B cell (primary cell): Measurements from ENCODE around the gene AFTPH. TPM values are rescaled to one million over a fixed set of nuclear protein-coding genes. Genes with fewer than 3 reads are reported as not detected.

Experiments
- ATAC-seq: fragments of 200-7000 bp; cut with Tn5 transposase; one replicate; pipeline ENCODE4 v1.10.0; 2021; ENCODE audit warnings: low read depth, mild to moderate bottlenecking, moderate number of reproducible peaks, moderate library complexity
- CTCF ChIA-PET: fragments of 350-600 bp; sonication (Branson Sonifier 250); formaldehyde crosslinking; loops from one replicate; lab custom pipeline; 2021; ENCODE audit warnings: antibody characterized with exemption, inconsistent platforms; lab: Charles Lee
- POLR2A ChIA-PET: fragments of 350-600 bp; sonication (Branson Sonifier 250); formaldehyde crosslinking; loops from one replicate; lab custom pipeline; 2021; ENCODE audit warnings: antibody characterized with exemption; lab: Charles Lee
- DNase-seq: peaks from one replicate; pipeline ENCODE4 v3.0.0; 2013
- H2AFZ ChIP-seq: 2 replicates; pipeline ENCODE4 v1.6.1; 2012; ENCODE audit warnings: mild to moderate bottlenecking, low read depth, low read length; ENCODE audit not compliant: insufficient read depth, poor library complexity, severe bottlenecking
- H3K27ac ChIP-seq, 2 donors: 1 replicate in 1 of 2; 2 replicates in 1 of 2; pipeline ENCODE4 v1.5.1; 2012 to 2013; ENCODE audit warnings: low read length in 2 of 2, mild to moderate bottlenecking in 2 of 2, moderate library complexity in 1 of 2
- H3K27me3 ChIP-seq, 4 experiments: fragments of 200-600 bp in 1 of 4; sonication (generic) in 1 of 4; replicated peaks in 1 of 4; 1 replicate in 2 of 4; 2 replicates in 2 of 4; pipeline versions ENCODE4 v1.6.1 to v1.7.0; 2013 to 2016; ENCODE audit warnings: low read length in 3 of 4, mild to moderate bottlenecking in 2 of 4, mixed read lengths in 1 of 4, moderate library complexity in 1 of 4; ENCODE audit not compliant: insufficient read depth in 4 of 4, control insufficient read depth in 3 of 4; ENCODE audit errors: control extremely low read depth in 1 of 4
- H3K36me3 ChIP-seq, 2 experiments: replicated peaks in 1 of 2; 1 replicate in 1 of 2; 2 replicates in 1 of 2; pipeline versions ENCODE4 v1.6.1 to v1.7.1; 2013; ENCODE audit warnings: low read length in 1 of 2; ENCODE audit not compliant: insufficient read depth in 2 of 2, control insufficient read depth in 1 of 2; ENCODE audit errors: control extremely low read depth in 1 of 2, extremely low read depth in 1 of 2
- H3K4me1 ChIP-seq, 2 donors: fragments of 200-600 bp in 1 of 2; sonication (generic) in 1 of 2; 1 replicate in 1 of 2; 2 replicates in 1 of 2; pipeline versions ENCODE4 v1.5.1 to v1.6.1; 2013 to 2017; ENCODE audit warnings: low read length in 2 of 2; ENCODE audit not compliant: control insufficient read depth in 2 of 2, insufficient read depth in 2 of 2
- H3K4me2 ChIP-seq: replicated peaks from 2 replicates; pipeline ENCODE3; 2012; ENCODE audit warnings: mild to moderate bottlenecking, low read depth, low read length; ENCODE audit not compliant: poor library complexity, severe bottlenecking
- H3K4me3 ChIP-seq, 5 experiments: fragments of 200-600 bp in 1 of 5; sonication (generic) in 1 of 5; 1 replicate in 3 of 5; 2 replicates in 2 of 5; pipeline versions ENCODE4 v1.5.1 to v1.7.0; 2011 to 2016; ENCODE audit warnings: low read length in 4 of 5, mild to moderate bottlenecking in 4 of 5, low read depth in 2 of 5, control low read depth in 1 of 5, moderate library complexity in 1 of 5; ENCODE audit not compliant: insufficient read depth in 1 of 5; ENCODE audit errors: control extremely low read depth in 1 of 5, extremely low read depth in 1 of 5
- H3K79me2 ChIP-seq: fragments of 200-600 bp; sonication (generic); one replicate; pipeline ENCODE4 v1.6.0; 2016; ENCODE audit warnings: low read length; ENCODE audit not compliant: control insufficient read depth, insufficient read depth
- H3K9ac ChIP-seq: fragments of 200-600 bp; sonication (generic); 2 replicates; pipeline ENCODE4 v1.6.1; 2017; ENCODE audit warnings: mild to moderate bottlenecking, low read length, moderate library complexity
- H3K9me3 ChIP-seq, 3 donors: one replicate each; pipeline versions ENCODE4 v1.6.1 to v1.7.1; 2013; ENCODE audit warnings: low read length in 2 of 3; ENCODE audit not compliant: control insufficient read depth in 2 of 3, insufficient read depth in 1 of 3; ENCODE audit errors: control extremely low read depth in 1 of 3
- H4K20me1 ChIP-seq: 2 replicates; pipeline ENCODE4 v1.6.0; 2012; ENCODE audit warnings: mild to moderate bottlenecking, low read length; ENCODE audit not compliant: insufficient read depth, control insufficient read depth, poor library complexity, severe bottlenecking
- H3K27ac Mint-ChIP-seq: one replicate; pipeline ENCODE4 v1.8.0; 2021; ENCODE audit warnings: mixed read lengths
- H3K27me3 Mint-ChIP-seq: one replicate; pipeline ENCODE4 v1.8.0; 2021; ENCODE audit warnings: mixed read lengths
- H3K4me1 Mint-ChIP-seq: one replicate; pipeline ENCODE4 v1.8.0; 2021; ENCODE audit warnings: mixed read lengths
- H3K4me3 Mint-ChIP-seq: one replicate; pipeline ENCODE4 v1.8.0; 2021; ENCODE audit warnings: mixed read lengths
- H3K9me3 Mint-ChIP-seq: one replicate; pipeline ENCODE4 v1.8.0; 2022; ENCODE audit warnings: mixed read lengths; ENCODE audit not compliant: insufficient read depth
- CTCF ChIP-seq: fragments of 200-600 bp; IDR thresholded peaks from one replicate; pipeline ENCODE4 v1.8.0; 2022; ENCODE audit warnings: antibody characterized with exemption, mild to moderate bottlenecking
- EZH2 ChIP-seq: IDR thresholded peaks from 2 replicates; pipeline ENCODE4 v1.6.1; 2012; ENCODE audit warnings: borderline replicate concordance, low read depth, mild to moderate bottlenecking, moderate library complexity, low read length; ENCODE audit not compliant: insufficient read depth, poor library complexity, severe bottlenecking
- WGBS: methylation state at CpG from one replicate; pipeline ENCODE4 v1.1.5; 2013; ENCODE audit warnings: missing lambda C conversion rate; ENCODE audit not compliant: insufficient coverage; 5-methylcytosine and 5-hydroxymethylcytosine counted together
- intact Hi-C: fragments of 100-400 bp; cut with micrococcal nuclease; formaldehyde crosslinking; loops from one replicate; pipeline ENCODE4 v1.10.0; 2022
- polyA plus RNA-seq: library from polyadenylated mRNA; depleted of rRNA; stranded (reverse); fragments of >200 nt; gene quantifications from 2 replicates; pipeline ENCODE4 v1.2.3, GENCODE V29; 2012
- total RNA-seq, 2 donors: library from RNA; stranded (reverse); fragments of 120-200 nt in 1 of 2; gene quantifications; 1 replicate in 1 of 2; 2 replicates in 1 of 2; pipeline versions ENCODE4 v1.2.3 to v1.2.4, GENCODE V29; 2013 to 2022

The AFTPH gene
- total and polyA plus RNA-seq, 2 donors (not counting 1 experiment from before 2014, with no cell fraction given) = 45.4 to 94.1 TPM

GRCh38 chr2:64540615-64541014 lies 16.5 kb downstream of the AFTPH start:
- Mint-ChIP-seq H3K27me3 (no peaks in the 10 kb centered on the region), H3K27ac (no peak overlapping the region), H3K4me1 (peaks cover 70% of the 10 kb centered on the region), H3K9me3 (no peaks in the 10 kb centered on the region), H3K4me3 (no peak overlapping the region)
- ATAC-seq (no peak), DNase-seq (no peak)
- Histone ChIP-seq H3K4me3 (no peak overlapping the region), H3K79me2 (peaks cover 99% of the 10 kb centered on the region), H3K27ac (peak overlapping the region in 1 of 2 donors; percentile 37), H3K36me3 (no peaks in the 10 kb centered on the region), H3K9ac (no peak overlapping the region), H2AFZ (no peak overlapping the region), H3K9me3 (no peaks in the 10 kb centered on the region), H3K27me3 (no peaks in the 10 kb centered on the region), H3K4me2 (no peak overlapping the region), H3K4me1 (peaks cover 15 to 17% of the 10 kb centered on the region in 2 donors), H4K20me1 (peaks cover 88% of the 10 kb centered on the region)
- CTCF ChIA-PET = interaction anchor here (1.6 to 2.7 kb wide), 2 partner anchors 17 to 20 kb away, joined by 4 to 13 read pairs; partner anchors contain the start of gene AFTPH
- POLR2A ChIA-PET = interaction anchor here (0.8 kb wide), 1 partner anchor 17 kb away, joined by 3 read pairs; no protein-coding TSS in a partner anchor
- no peak for TF ChIP-seq EZH2
- no peak for TF ChIP-seq CTCF
- intact Hi-C loops = no loop called here
- WGBS = no CpG with 5 or more reads among the region's 3 CpGs

GRCh38 chr2:64541547-64541946 lies 17.4 kb downstream of the AFTPH start:
- Histone ChIP-seq H2AFZ (no peak overlapping the region), H3K9me3 (no peaks in the 10 kb centered on the region), H3K27me3 (no peaks in the 10 kb centered on the region), H3K36me3 (no peaks in the 10 kb centered on the region), H3K27ac (peak overlapping the region in 1 of 2 donors; percentile 3), H3K79me2 (peaks cover 94% of the 10 kb centered on the region), H3K4me1 (peaks cover 13 to 17% of the 10 kb centered on the region in 2 donors), H3K4me2 (no peak overlapping the region), H3K9ac (no peak overlapping the region), H3K4me3 (no peak overlapping the region), H4K20me1 (peaks cover 81% of the 10 kb centered on the region)
- Mint-ChIP-seq H3K9me3 (no peaks in the 10 kb centered on the region), H3K4me1 (peaks cover 65% of the 10 kb centered on the region), H3K27me3 (no peaks in the 10 kb centered on the region), H3K27ac (no peak overlapping the region), H3K4me3 (no peak overlapping the region)
- DNase-seq (no peak), ATAC-seq (no peak)
- intact Hi-C loops = no loop called here
- CTCF ChIA-PET = interaction anchor here (1.3 to 2.7 kb wide), 2 partner anchors 18 kb away, joined by 7 to 13 read pairs; partner anchors contain the start of gene AFTPH
- POLR2A ChIA-PET = no interaction called here
- WGBS = no CpG with 5 or more reads among the region's 2 CpGs
- TF ChIP-seq CTCF = no peak
- TF ChIP-seq EZH2 = no peak
